Astrocyte (in vitro differentiated cells and primary cell): Measurements from ENCODE around the gene RARB.

Experiments used
- EZH2 ChIP-seq: IDR thresholded peaks from 2 replicates; pipeline ENCODE4 v1.6.1; 2012; ENCODE audit warnings: mild to moderate bottlenecking, low read length, inconsistent platforms; ENCODE audit not compliant: insufficient read depth
- TF ChIP-seq, protein P1 (sequence below): IDR thresholded peaks from 2 replicates; pipeline ENCODE4 v1.5.1; 2011; ENCODE audit warnings: low read depth, mild to moderate bottlenecking, inconsistent platforms, low read length, moderate library complexity; ENCODE audit not compliant: insufficient read depth

DNA sequence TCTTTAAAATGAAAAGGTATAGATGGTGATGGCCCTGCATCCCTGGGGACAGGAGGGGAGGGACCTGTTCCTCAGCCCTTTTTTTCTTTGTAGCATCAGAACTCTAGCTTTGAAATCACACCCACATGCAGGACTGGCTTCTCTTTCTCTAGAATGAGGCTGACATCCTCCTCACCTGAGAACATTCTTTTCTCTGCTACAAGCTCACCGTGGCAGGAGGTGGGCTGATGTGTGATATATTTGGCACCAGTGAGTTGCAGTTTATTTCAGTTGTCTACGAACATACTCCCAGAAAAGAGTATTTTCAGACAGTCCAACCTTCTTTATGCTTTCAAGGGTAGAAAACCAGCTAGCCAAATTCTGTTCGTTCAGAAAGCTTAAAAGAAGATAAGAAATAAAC is 43.6 kb upstream of the RARB start:
- TF ChIP-seq, protein P1, sequence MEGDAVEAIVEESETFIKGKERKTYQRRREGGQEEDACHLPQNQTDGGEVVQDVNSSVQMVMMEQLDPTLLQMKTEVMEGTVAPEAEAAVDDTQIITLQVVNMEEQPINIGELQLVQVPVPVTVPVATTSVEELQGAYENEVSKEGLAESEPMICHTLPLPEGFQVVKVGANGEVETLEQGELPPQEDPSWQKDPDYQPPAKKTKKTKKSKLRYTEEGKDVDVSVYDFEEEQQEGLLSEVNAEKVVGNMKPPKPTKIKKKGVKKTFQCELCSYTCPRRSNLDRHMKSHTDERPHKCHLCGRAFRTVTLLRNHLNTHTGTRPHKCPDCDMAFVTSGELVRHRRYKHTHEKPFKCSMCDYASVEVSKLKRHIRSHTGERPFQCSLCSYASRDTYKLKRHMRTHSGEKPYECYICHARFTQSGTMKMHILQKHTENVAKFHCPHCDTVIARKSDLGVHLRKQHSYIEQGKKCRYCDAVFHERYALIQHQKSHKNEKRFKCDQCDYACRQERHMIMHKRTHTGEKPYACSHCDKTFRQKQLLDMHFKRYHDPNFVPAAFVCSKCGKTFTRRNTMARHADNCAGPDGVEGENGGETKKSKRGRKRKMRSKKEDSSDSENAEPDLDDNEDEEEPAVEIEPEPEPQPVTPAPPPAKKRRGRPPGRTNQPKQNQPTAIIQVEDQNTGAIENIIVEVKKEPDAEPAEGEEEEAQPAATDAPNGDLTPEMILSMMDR = no peak
- TF ChIP-seq EZH2 = no peak
